K562 (cell line): ENCODE measurements around the gene SCRG1. TPM values are rescaled to one million over a fixed set of nuclear protein-coding genes. Genes with fewer than 3 reads are reported as not detected.

Experiments used
- ATAC-seq: fragments of 200-7000 bp; cut with Tn5 transposase; 3 replicates; pipeline ENCODE4 v1.9.1; 2020; ENCODE audit warnings: moderate library complexity
- BruUV-seq: library from RNA; stranded (reverse); fragments of 400-500 nt; replicated peaks from 2 replicates; lab custom pipeline; 2021; lab: Mats Ljungman, UMichigan
- CTCF ChIA-PET: fragments of 300-600 bp; formaldehyde crosslinking; extraction: SDS; loops from one replicate; lab custom pipeline; 2021; ENCODE audit warnings: low intra/inter-chr PET ratio; lab: Yijun Ruan, JAX
- POLR2A ChIA-PET: fragments of 300-600, 350-650 bp; sonication (Branson Sonifier 250); formaldehyde crosslinking; extraction: SDS; loops from one replicate; lab custom pipeline; 2021; ENCODE audit warnings: antibody characterized with exemption, inconsistent platforms; lab: Yijun Ruan, JAX
- DNase-seq, 4 experiments: peaks; one replicate each; pipeline versions ENCODE4 v3.0.0 to v3.0.0-alpha.2; 2011 to 2018; ENCODE audit warnings: low spot score in 3 of 4, mixed read lengths in 3 of 4; ENCODE audit errors: extremely low read depth in 1 of 4
- FAIRE-seq: peaks from 2 replicates; lab custom pipeline; 2011; peaks lifted over from hg19 to GRCh38; lab: Jason Lieb, UNC
- H2AFZ ChIP-seq: 2 replicates; pipeline ENCODE4 v1.6.0; 2011; ENCODE audit warnings: low read depth, low read length, control low read depth, inconsistent platforms
- H3K27ac ChIP-seq: fragments of 200-600 bp; 3 replicates; pipeline ENCODE4 v1.8.0; 2011; ENCODE audit warnings: low read depth, mild to moderate bottlenecking, control low read depth, inconsistent platforms, low read length, moderate library complexity, mixed read lengths; ENCODE audit errors: extremely low read depth
- H3K27me3 ChIP-seq, 2 experiments: fragments of 300-600 bp in 1 of 2; 2 replicates in 1 of 2; 3 replicates in 1 of 2; pipeline versions ENCODE4 v1.6.0 to v1.8.0; 2011; ENCODE audit warnings: inconsistent platforms in 2 of 2, low read length in 2 of 2, mild to moderate bottlenecking in 1 of 2, mixed read lengths in 1 of 2, moderate library complexity in 1 of 2; ENCODE audit not compliant: control insufficient read depth in 2 of 2, insufficient read depth in 2 of 2
- H3K36me3 ChIP-seq: fragments of 300-600 bp; 3 replicates; pipeline ENCODE4 v1.8.0; 2011; ENCODE audit warnings: mild to moderate bottlenecking, low read length, inconsistent platforms; ENCODE audit not compliant: control insufficient read depth, insufficient read depth
- H3K4me1 ChIP-seq, 2 experiments: fragments of 200-600 bp in 1 of 2; replicated peaks in 1 of 2; 2 replicates in 1 of 2; 3 replicates in 1 of 2; pipeline versions ENCODE4 v1.5.1 to v1.8.0; 2011; ENCODE audit warnings: inconsistent platforms in 2 of 2, low read length in 2 of 2, mild to moderate bottlenecking in 1 of 2, mixed read lengths in 1 of 2, moderate library complexity in 1 of 2; ENCODE audit not compliant: control insufficient read depth in 2 of 2, insufficient read depth in 2 of 2
- H3K4me2 ChIP-seq: 2 replicates; pipeline ENCODE4 v1.6.1; 2011; ENCODE audit warnings: low read length, control low read depth, inconsistent platforms, mixed read lengths; ENCODE audit not compliant: insufficient read depth
- H3K4me3 ChIP-seq: fragments of 200-600 bp; sonication (generic), shearing (Covaris generic); 2 replicates; pipeline ENCODE4 v1.5.1; 2016; ENCODE audit warnings: control low read depth, inconsistent platforms
- H3K79me2 ChIP-seq: fragments of 200-600 bp; 3 replicates; pipeline ENCODE4 v1.8.0; 2011; ENCODE audit warnings: low read length, inconsistent platforms; ENCODE audit not compliant: control insufficient read depth, insufficient read depth
- H3K9ac ChIP-seq, 2 experiments: 2 replicates each; pipeline versions ENCODE4 v1.6.0 to v1.6.1; 2011; ENCODE audit warnings: low read depth in 2 of 2, low read length in 2 of 2, control low read depth in 1 of 2, inconsistent platforms in 1 of 2, mild to moderate bottlenecking in 1 of 2, mixed read lengths in 1 of 2; ENCODE audit not compliant: insufficient read depth in 1 of 2
- H3K9me1 ChIP-seq: one replicate; pipeline ENCODE4 v1.6.0; 2011; ENCODE audit warnings: inconsistent platforms, mild to moderate bottlenecking, low read length, moderate library complexity; ENCODE audit not compliant: control insufficient read depth, insufficient read depth
- H3K9me3 ChIP-seq: replicated peaks from 2 replicates; pipeline ENCODE4 v1.5.1; 2011; ENCODE audit warnings: low read depth, low read length, inconsistent platforms; ENCODE audit not compliant: control insufficient read depth, insufficient read depth
- H4K20me1 ChIP-seq: replicated peaks from 2 replicates; pipeline ENCODE4 v1.6.1; 2011; ENCODE audit warnings: low read length, inconsistent platforms, mixed read lengths; ENCODE audit not compliant: control insufficient read depth, insufficient read depth
- FOXP1 ChIP-seq: sonication (generic); formaldehyde crosslinking; IDR thresholded peaks from 2 replicates; pipeline ENCODE4 v1.8.0; 2022; ENCODE audit warnings: mild to moderate bottlenecking, missing genetic modification reagents
- GATAD2B ChIP-seq: fragments of 450-650 bp; IDR thresholded peaks from 2 replicates; pipeline ENCODE4 v1.6.1; 2017; ENCODE audit warnings: mild to moderate bottlenecking, borderline replicate concordance
- HLTF ChIP-seq: fragments of 450-650 bp; IDR thresholded peaks from 2 replicates; pipeline ENCODE4 v1.6.1; 2016
- KLF16 ChIP-seq: IDR thresholded peaks from 2 replicates; pipeline ENCODE4 v1.6.1; 2016; ENCODE audit warnings: antibody characterized with exemption
- MCM5 ChIP-seq: fragments of 450-650 bp; IDR thresholded peaks from 2 replicates; pipeline ENCODE4 v1.6.1; 2016; ENCODE audit warnings: low read depth
- NFATC3 ChIP-seq: fragments of 450-650 bp; IDR thresholded peaks from 2 replicates; pipeline ENCODE4 v1.6.1; 2017; ENCODE audit warnings: mild to moderate bottlenecking
- POLR2A ChIP-seq: fragments of 450-650 bp; conservative IDR thresholded peaks from 2 replicates; pipeline ENCODE4 v1.6.1; 2016
- RBM39 ChIP-seq: fragments of 200-400 bp; formaldehyde crosslinking; optimal IDR thresholded peaks from 2 replicates; pipeline ENCODE3; 2018; ENCODE audit warnings: low read depth, low read length
- RERE ChIP-seq: sonication (generic); formaldehyde crosslinking; IDR thresholded peaks from 2 replicates; pipeline ENCODE4 v1.8.0; 2023; ENCODE audit warnings: missing genetic modification reagents, mild to moderate bottlenecking, borderline replicate concordance
- SRSF3 ChIP-seq: fragments of 200-400 bp; formaldehyde crosslinking; IDR thresholded peaks from 2 replicates; pipeline ENCODE4 v1.6.1; 2016; ENCODE audit warnings: mild to moderate bottlenecking, low read length, moderate library complexity; ENCODE audit not compliant: insufficient read depth
- THRB ChIP-seq: fragments of 450-650 bp; formaldehyde crosslinking; conservative IDR thresholded peaks from 2 replicates; pipeline ENCODE4 v1.4.0; 2022; ENCODE audit warnings: mild to moderate bottlenecking, missing genetic modification characterization
- ZFX ChIP-seq: sonication (generic); formaldehyde crosslinking; IDR thresholded peaks from 2 replicates; pipeline ENCODE4 v1.8.0; 2022; ENCODE audit warnings: mild to moderate bottlenecking, missing genetic modification reagents, moderate library complexity
- ZNF184 ChIP-seq: sonication (generic); formaldehyde crosslinking; IDR thresholded peaks from 2 replicates; pipeline ENCODE4 v1.5.0; 2020; ENCODE audit warnings: missing genetic modification reagents
- WGBS: fragments of 100-300 bp; shearing (Covaris generic); methylation state at CpG from one replicate; pipeline ENCODE4 v1.1.6; 2016; ENCODE audit warnings: low coverage, mixed read lengths; ENCODE audit not compliant: insufficient coverage; ENCODE audit errors: missing lambda C conversion rate; 5-methylcytosine and 5-hydroxymethylcytosine counted together
- in situ Hi-C: fragments of 300-500 bp; cut with MboI; formaldehyde crosslinking; loops from 4 replicates; pipeline ENCODE4 v1.15.0; 2018; ENCODE audit warnings: inconsistent platforms, mixed read lengths
- intact Hi-C: fragments of 100-400 bp; cut with micrococcal nuclease; formaldehyde crosslinking; loops from 2 replicates; pipeline ENCODE4 v1.14.2; 2022
- polyA plus RNA-seq, 8 experiments: library from polyadenylated mRNA; depleted of rRNA in 4 of 8; stranded (reverse) in 5 of 8; unstranded in 3 of 8; fragments of >200 nt; fragmentation: Nextera tagmentation in 2 of 8; fragmentation: Illumina TruSeq in 1 of 8; extraction: Ambion mirVana in 2 of 8; extraction: Trizol in 1 of 8; gene quantifications; 2 replicates each; pipeline versions ENCODE4 v1.2.1 to v1.2.3, GENCODE V29; 2011 to 2014; ENCODE audit warnings: inconsistent platforms in 1 of 8, missing spikeins in 1 of 8
- total RNA-seq, 7 experiments: library from RNA; depleted of rRNA in 6 of 7; stranded (reverse); fragments of >200 nt in 6 of 7; fragmentation: Illumina TruSeq in 2 of 7; extraction: Trizol in 2 of 7; gene quantifications; 2 replicates each; pipeline versions ENCODE4 v1.2.1 to v1.2.3, GENCODE V29; 2011 to 2021; ENCODE audit warnings: low replicate concordance in 1 of 7
- TF ChIP-seq, protein P1 (sequence below): sonication (generic); formaldehyde crosslinking; IDR thresholded peaks from 2 replicates; pipeline ENCODE4 v1.8.1; 2023; ENCODE audit warnings: mild to moderate bottlenecking, missing genetic modification reagents
- TF ChIP-seq, protein P2 (sequence below): sonication (generic); formaldehyde crosslinking; IDR thresholded peaks from 2 replicates; pipeline ENCODE4 v1.8.0; 2022; ENCODE audit warnings: mild to moderate bottlenecking, low read depth, missing genetic modification reagents

The SCRG1 gene
- total and polyA plus RNA-seq, 9 of the 15 experiments (the other 6 are each of a cell fraction or from before 2014, with no cell fraction given) = 0.01 TPM; not detected in 7

- H3K27ac ChIP-seq = no peak overlapping the region
- no peak overlapping the region for H3K4me3 ChIP-seq
- ChIA-PET CTCF (no interaction called here), POLR2A (no interaction called here)
- no peak overlapping the region for H3K4me2 ChIP-seq
- H3K9ac ChIP-seq = no peak overlapping the region
- no peak overlapping the region for H2AFZ ChIP-seq
- H3K36me3 ChIP-seq = no peaks in the 10 kb centered on the region
- intact Hi-C loops = loop anchor here (10.0 kb wide), 1 partner anchor 319 kb away; no protein-coding TSS in a partner anchor
- no peaks in the 10 kb centered on the region for H3K9me3 ChIP-seq
- H4K20me1 ChIP-seq = no peaks in the 10 kb centered on the region
- no peak for DNase-seq
- no peaks in the 10 kb centered on the region for H3K79me2 ChIP-seq
- no TSS peak for BruUV-seq
- no peaks in the 10 kb centered on the region for H3K27me3 ChIP-seq
- ATAC-seq = no peak; the same call in 2 of the 3 replicates
- in situ Hi-C loops = no loop called here
- H3K4me1 ChIP-seq = peaks cover 0 to 2% of the 10 kb centered on the region in 2 experiments; a peak in 1 of 5 replicates
- no peaks in the 10 kb centered on the region for H3K9me1 ChIP-seq
- WGBS = 10% methylated on average over 5 of the region's 5 CpGs
- FAIRE-seq = no peak
- TF ChIP-seq GATAD2B = no peak
- TF ChIP-seq POLR2A = no peak
- no peak for TF ChIP-seq KLF16
- no peak for TF ChIP-seq RERE (CRISPR knock-in tag)
- no peak for TF ChIP-seq SRSF3
- TF ChIP-seq, protein P1, sequence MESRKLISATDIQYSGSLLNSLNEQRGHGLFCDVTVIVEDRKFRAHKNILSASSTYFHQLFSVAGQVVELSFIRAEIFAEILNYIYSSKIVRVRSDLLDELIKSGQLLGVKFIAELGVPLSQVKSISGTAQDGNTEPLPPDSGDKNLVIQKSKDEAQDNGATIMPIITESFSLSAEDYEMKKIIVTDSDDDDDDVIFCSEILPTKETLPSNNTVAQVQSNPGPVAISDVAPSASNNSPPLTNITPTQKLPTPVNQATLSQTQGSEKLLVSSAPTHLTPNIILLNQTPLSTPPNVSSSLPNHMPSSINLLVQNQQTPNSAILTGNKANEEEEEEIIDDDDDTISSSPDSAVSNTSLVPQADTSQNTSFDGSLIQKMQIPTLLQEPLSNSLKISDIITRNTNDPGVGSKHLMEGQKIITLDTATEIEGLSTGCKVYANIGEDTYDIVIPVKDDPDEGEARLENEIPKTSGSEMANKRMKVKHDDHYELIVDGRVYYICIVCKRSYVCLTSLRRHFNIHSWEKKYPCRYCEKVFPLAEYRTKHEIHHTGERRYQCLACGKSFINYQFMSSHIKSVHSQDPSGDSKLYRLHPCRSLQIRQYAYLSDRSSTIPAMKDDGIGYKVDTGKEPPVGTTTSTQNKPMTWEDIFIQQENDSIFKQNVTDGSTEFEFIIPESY (CRISPR knock-in tag) = no peak
- TF ChIP-seq HLTF = no peak
- TF ChIP-seq, protein P2, sequence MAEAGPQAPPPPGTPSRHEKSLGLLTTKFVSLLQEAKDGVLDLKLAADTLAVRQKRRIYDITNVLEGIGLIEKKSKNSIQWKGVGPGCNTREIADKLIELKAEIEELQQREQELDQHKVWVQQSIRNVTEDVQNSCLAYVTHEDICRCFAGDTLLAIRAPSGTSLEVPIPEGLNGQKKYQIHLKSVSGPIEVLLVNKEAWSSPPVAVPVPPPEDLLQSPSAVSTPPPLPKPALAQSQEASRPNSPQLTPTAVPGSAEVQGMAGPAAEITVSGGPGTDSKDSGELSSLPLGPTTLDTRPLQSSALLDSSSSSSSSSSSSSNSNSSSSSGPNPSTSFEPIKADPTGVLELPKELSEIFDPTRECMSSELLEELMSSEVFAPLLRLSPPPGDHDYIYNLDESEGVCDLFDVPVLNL (CRISPR knock-in tag) = no peak
- TF ChIP-seq THRB (CRISPR knock-in tag) = no peak
- no peak for TF ChIP-seq FOXP1
- TF ChIP-seq MCM5 = no peak
- TF ChIP-seq NFATC3 = no peak
- no peak for TF ChIP-seq ZNF184 (CRISPR knock-in tag)
- TF ChIP-seq ZFX = no peak
- no peak for TF ChIP-seq RBM39
Observed at GRCh38 chr4:173436149-173436579, 37.2 kb upstream of the SCRG1 start.
